Vagina (tissue), 2 donors: ENCODE data around the gene C20orf144.

Source experiments
- POLR2A ChIP-seq, 2 donors: fragments of 450-650 bp; IDR thresholded peaks; one replicate each; pipeline ENCODE4 v1.6.1; 2017; ENCODE audit warnings: antibody characterized with exemption in 2 of 2, mild to moderate bottlenecking in 2 of 2, moderate library complexity in 2 of 2
- POLR2AphosphoS5 ChIP-seq, 2 donors: sonication (generic); formaldehyde crosslinking; IDR thresholded peaks; one replicate each; pipeline ENCODE4 v1.9.0; 2017; ENCODE audit warnings: antibody characterized with exemption in 2 of 2, mild to moderate bottlenecking in 2 of 2, low read depth in 1 of 2; ENCODE audit not compliant: insufficient read depth in 1 of 2
- TF ChIP-seq, protein P1 (sequence below), 3 experiments: fragments of 450-650 bp in 2 of 3; fragments of 200-600 bp in 1 of 3; sonication (generic) in 1 of 3; IDR thresholded peaks; one replicate each; pipeline ENCODE4 v1.5.1; 2017 to 2019; ENCODE audit warnings: antibody characterized with exemption in 3 of 3, mild to moderate bottlenecking in 2 of 3, moderate library complexity in 2 of 3

DNA sequence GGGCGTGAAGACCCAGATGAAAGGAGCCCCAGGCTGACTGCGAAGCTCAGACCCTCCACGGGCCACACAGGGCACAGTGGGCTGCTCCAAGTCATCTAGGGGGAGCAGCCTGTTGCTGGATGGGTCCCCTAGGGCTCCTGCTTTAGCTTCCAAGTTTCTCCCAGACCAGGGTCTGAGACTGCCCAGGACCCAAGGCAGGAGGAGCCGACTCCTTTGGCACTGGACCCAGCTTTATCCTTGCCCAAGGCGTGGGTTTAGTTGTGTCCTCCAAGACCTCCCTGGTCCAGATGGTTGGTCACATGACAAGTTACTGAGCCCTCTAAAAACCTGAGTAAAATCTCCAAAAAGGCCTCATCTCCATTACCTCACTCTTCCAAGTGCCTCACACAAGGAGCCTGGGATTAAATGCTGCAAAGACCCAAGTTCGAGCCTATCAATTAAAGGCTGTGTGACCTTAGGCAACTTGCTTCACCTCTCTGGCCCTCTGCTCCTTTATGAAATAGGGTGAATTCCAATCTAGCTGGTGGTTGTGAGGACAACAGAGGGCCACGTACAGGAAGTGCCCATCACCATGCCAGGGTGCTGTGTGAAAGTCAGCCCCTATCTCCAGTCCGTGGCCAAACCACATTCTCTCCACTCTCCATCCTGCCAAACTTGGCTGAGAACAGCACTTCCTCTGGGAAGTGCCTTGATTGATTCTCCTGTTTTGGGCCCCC, 9.6 kb downstream of the C20orf144 start:
- TF ChIP-seq, protein P1, sequence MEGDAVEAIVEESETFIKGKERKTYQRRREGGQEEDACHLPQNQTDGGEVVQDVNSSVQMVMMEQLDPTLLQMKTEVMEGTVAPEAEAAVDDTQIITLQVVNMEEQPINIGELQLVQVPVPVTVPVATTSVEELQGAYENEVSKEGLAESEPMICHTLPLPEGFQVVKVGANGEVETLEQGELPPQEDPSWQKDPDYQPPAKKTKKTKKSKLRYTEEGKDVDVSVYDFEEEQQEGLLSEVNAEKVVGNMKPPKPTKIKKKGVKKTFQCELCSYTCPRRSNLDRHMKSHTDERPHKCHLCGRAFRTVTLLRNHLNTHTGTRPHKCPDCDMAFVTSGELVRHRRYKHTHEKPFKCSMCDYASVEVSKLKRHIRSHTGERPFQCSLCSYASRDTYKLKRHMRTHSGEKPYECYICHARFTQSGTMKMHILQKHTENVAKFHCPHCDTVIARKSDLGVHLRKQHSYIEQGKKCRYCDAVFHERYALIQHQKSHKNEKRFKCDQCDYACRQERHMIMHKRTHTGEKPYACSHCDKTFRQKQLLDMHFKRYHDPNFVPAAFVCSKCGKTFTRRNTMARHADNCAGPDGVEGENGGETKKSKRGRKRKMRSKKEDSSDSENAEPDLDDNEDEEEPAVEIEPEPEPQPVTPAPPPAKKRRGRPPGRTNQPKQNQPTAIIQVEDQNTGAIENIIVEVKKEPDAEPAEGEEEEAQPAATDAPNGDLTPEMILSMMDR (IDR thresholded peaks at IDR 0.05), result no peak
- no peak for TF ChIP-seq POLR2AphosphoS5 (IDR thresholded peaks at IDR 0.05; ENCODE audit: insufficient read depth in 1 of 2, low read depth in 1 of 2)
- TF ChIP-seq POLR2A (IDR thresholded peaks at IDR 0.05), result no peak
